NCI-H2227 (cell line): Measurements from ENCODE around the gene IL11RA.
A peak's percentile ranks its signal among the peaks of the same experiment; 100 is the strongest.

Source experiments
- DNase-seq: peaks from one replicate; lab custom pipeline; 2025; ENCODE audit not compliant: unreplicated experiment; lab: John Stamatoyannopoulos, UW

IL11RA gene

GRCh38 chr9:34652602-34653000, 616 bp downstream of the IL11RA start:
- no peak for DNase-seq

GRCh38 chr9:34653151-34654072, 1.4 kb downstream of the IL11RA start:
- DNase-seq: peak; percentile 23

DNA sequence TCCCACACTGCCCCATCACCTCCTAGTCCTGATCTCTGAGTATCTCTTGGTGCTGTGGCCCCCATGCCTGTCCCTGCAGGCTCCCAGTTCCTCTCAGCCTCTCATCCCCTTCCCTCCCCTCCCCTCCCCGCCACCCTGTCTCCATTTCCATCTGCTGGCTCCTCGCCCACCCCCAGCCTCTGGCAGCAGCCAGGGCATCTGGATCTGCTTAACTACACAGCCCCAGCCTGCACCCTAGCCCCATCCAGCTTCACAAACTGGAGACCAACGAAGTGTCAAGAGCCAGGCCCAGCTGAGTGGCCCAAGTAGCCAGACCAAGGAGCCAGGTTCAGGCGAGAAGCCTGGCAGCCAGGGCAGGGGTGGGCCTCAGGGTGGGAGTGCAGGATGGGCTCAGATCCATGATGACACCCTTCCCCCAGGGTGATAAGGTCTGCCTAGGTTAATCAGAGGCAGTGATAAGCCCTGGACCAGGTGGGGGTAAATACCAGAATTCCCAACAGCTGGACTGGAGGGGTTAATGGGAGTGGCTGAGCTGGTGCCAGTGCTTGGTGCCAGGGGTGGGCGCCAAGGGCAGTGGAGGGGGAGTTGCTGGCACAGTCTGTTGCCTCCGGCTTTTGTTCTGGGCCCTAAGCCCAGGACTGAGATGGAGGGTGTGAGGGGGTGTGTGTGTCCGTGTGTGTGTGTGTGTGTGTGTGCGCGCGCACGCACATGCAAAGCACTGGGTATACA, 2.5 kb downstream of the IL11RA start:
- peak; percentile 28 for DNase-seq

DNA sequence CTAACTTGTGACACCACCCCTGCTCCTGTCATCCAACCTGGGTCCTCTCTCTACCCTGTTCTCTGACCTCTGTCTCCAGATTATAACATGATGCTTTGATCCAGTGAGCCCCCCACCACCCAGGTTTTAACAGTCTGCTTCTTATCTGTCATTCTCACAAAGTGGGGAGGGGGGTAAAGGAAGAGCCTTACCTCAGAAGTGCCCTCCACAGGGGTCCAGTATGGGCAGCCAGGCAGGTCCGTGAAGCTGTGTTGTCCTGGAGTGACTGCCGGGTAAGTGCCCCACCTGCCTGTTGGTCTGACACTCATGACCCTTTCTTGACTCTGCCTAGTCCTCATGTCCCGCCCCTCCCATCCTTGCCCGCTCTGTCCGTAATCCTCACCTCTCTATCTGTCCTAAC, 3.4 kb downstream of the IL11RA start:
- DNase-seq: no peak

DNA sequence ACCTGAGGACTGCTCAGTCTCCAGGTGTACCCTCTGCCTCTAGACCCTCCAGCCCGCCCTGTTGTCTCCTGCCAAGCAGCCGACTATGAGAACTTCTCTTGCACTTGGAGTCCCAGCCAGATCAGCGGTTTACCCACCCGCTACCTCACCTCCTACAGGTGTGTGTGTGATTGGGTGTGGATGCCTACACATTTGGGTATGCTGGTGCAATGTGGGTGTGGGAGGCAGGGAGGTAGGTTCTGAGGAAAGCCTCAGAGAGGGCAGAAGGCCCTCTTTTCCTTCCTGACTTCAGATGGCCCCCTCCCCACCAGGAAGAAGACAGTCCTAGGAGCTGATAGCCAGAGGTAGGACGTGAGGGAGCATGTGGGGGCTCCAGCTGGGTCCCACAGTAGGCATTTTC, 5.0 kb downstream of the IL11RA start:
- DNase-seq: no peak

GRCh38 chr9:34658461-34658860, 6.5 kb downstream of the IL11RA start:
- no peak for DNase-seq

DNA sequence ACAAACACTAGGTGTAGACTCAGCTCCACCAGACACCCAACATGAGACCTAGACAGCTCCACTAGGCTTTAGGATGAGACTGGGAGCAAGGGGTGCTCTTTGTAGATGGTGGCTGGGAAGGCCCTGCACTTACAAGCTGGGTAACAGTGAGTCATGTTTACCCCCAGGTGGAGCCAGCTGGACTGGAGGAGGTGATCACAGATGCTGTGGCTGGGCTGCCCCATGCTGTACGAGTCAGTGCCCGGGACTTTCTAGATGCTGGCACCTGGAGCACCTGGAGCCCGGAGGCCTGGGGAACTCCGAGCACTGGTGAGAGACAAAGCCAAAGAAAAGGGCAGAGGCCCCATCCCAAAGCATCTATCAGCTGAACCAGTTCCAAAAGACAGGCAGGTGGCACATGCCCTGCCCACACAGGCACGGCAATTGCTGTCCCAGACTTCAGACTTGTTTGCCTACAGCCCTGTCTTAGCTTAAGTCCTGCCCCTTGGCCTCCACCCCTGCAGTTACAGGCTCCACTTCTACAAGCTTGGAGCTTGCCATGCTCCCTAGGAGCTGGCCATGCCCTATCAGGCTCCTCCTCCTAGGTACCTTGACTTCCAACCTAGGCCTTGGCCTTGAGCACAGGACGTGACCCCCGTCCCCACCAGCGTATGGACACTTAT, 7.7 kb downstream of the IL11RA start:
- DNase-seq: no peak

DNA sequence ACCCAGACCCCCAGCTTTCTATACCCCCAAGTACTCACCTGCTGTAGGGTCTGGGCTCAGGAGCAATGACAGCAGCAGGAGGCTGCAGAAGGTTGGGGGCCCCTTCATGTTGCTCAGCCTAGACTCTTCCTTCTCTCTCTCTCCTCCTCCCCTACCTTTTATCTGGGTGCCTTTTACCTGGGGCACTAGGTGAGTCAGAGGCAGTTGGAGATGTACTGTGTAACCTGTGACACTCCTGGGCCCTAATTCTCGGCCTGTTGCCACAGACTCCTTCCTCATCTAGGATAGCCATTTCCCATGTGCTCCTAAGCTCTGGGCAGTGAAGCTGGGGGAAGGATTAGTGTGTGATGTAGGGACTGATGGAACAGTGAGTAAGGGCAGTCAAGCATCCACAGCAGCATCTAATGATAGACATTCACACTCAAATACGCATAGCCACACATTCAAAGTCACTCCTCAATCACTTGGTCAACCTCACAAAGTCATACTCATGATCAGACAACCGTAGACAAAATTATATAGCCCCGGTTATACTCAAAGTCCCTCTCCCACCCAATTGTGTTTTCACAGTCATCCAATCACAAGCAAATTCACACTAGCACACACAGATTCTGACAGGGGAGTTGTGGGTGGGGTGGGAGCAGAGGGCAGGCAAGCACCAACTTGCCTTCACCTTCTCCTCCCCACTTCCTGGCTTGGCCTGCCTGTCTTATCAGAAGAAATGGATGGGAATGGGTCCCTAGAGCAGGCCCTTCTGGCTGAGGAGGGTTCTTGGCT, 10.7 kb downstream of the IL11RA start, which contains the start of gene CCL27:
Gene CCL27, minus strand, starts transcription at position 132 of the 777 bp plus-strand sequence. Its CDS starts 24 bp downstream, at position 108.
- no peak for DNase-seq

DNA sequence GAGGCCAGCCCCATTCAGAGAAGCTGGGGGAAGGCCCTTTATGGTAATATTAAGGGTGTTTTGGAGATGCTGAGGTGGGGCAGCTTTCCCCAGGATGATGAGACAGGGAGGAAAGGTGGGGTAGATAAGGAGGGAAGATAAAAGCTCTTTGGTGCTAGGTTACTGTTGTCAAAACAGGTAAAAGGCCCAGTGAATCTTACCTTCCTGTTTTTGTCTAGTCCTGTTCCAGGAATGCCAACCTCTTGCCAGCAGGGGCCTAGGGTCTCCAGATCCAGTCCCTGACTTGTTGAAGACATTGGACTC, 11.3 kb downstream of the IL11RA start:
- DNase-seq: no peak

- peak; percentile 57 for DNase-seq
Measured at GRCh38 chr9:34664281-34665066, 12.5 kb downstream of the IL11RA start.

DNA sequence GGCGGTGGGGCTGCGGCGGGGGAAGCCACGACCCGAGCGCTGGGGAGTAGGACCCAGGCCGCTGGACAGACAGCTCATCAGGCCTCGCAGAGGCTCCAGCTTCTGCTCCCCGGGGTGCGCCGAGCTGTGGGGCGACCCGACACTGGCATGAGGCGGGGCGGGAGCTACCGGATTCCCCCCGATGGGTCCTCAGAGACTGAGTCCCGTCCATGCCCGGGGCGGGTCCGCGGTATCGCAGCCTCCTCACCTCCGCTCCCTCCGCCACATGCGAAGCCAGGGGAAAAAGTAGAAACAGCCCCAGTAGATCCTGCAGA, 13.0 kb downstream of the IL11RA start:
- DNase-seq: no peak

DNA sequence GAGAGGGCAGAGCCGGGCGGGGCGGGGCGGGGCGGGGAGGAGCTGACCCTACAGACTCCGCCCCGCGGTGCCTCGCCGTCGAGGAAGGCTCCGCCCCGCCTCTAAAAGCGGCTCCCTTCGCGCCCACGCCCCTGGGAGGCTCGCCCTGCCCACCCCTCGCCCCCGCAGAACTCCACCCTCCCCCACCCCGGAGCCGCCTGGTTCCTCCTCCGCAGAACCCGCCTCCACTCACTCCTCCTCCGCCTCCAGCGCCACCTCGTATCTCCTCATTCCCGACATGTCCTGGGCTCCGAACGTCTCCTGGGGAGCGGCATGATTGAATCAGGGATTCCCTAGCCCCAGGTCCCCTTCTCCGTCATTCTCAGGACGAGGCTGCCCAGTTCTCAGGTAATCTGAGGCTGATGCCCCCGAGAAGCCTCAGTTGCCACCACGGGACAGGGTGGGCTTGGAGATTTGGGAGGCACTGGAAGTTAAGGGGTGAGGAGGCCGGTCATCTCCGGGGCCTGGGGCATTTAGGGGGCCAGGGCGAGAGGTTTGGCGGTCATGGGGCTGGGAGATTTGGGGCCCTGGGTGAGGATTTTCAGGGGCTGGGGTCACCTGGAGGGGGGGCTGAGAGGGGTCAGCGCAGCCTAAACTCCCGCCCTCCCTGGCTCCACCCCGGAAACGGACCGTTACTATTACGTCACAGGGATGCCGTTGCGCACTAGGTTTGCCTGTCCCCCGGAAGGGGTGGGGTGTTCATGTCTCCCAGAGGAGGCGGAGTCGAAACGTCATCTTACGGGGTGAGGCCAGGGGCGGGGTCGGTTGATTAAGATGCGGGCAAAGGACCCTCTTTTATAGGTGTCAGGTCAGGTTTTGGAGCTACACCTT, 13.6 kb downstream of the IL11RA start:
- peak; percentile 95 for DNase-seq

- no peak for DNase-seq
Measured at GRCh38 chr9:34669809-34670562, 18.0 kb downstream of the IL11RA start.

DNA sequence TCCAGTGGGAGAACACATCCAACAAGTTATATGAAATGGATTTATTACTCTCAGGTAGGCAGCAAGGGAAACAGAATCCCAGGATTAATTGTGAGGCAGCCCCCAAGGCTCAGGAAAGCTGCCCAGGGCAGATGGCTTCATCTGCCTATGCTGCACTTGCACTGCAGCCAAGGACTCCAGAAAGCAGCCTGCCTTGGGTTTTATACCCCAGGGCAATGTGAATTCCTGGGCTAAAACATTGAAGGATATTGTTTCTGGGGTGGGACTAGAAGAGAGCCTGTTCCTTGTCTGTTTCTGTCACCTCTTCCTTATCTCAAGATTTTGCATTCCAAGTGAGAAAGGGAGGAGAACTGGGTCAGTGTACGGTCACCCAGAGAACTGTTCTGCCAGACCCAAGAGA, 19.3 kb downstream of the IL11RA start:
- DNase-seq: no peak

DNA sequence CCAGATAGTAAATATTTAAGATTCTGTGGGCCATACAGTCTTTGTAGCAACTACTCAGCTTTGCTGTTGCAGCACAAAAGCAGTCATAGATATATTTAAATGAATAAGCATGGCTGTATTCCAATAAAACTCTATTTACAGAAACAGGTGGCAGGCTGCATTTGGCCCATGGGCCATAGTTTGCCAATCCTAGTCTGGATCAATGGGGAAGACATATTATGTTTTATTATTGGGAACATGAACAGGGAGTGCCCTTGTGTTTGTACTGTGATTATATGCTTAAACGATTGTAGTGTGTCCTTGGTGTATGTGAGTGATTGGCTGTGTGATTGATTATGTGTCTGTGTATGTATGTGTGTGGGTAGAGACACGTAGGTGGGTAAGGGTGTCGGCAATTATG, 22.5 kb downstream of the IL11RA start:
- DNase-seq: no peak

DNA sequence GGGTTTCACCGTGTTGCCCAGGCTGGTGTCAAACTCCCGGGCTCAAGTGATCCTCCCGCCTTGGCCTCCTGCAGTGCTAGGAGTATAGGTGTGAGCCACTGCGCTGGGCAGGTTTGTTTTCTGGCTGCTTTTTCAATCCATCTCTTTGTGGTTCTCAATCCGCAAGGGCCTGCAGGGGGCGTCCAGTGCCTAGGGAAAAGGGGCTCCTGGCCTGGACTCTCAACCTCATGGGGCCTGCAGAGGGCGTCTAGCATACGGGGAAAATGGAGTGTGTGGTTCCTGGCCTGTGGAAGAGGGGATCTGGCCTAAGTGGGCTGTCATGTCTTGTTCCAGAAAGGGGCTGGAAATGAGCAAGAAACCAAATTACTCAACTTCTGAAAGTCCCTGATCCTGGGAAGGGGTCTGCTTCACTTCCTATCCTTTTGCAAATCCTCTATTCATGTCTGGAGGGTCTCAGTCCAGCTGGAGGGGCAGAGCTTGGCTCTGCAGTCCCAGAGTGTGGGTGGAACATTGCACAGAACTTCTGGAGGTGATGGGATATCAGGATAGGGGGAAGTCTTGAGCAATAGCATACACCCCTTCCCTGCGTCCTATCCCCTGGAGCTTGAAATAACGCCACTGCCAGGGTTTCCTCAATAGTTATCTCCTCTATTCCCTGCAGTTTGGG, 23.2 kb downstream of the IL11RA start:
- DNase-seq: peak; percentile 50

- DNase-seq: no peak
Measured at GRCh38 chr9:34675869-34676268, 23.9 kb downstream of the IL11RA start.

- no peak for DNase-seq
Measured at GRCh38 chr9:34684145-34684544, 32.2 kb downstream of the IL11RA start.
